ENCODE data around the gene IL17C. TPM values are rescaled to one million over a fixed set of nuclear protein-coding genes. Genes with fewer than 3 reads are reported as not detected.
A peak's percentile ranks its signal among the peaks of the same experiment; 100 is the strongest.

Gene IL17C
- total and polyA plus RNA-seq, 4 donors = not detected

- TF ChIP-seq RAD21 (IDR thresholded peaks at IDR 0.05) (peak in 1 of 2 donors; percentile 65), GABPA (IDR thresholded peaks at IDR 0.05 in 1 of 2, conservative IDR thresholded peaks at IDR 0.05 in 1 of 2) (no peak), YY1 (IDR thresholded peaks at IDR 0.05) (no peak), TAF1 (conservative IDR thresholded peaks at IDR 0.05) (no peak), MAX (IDR thresholded peaks at IDR 0.05) (no peak), ZBTB33 (IDR thresholded peaks at IDR 0.05) (no peak), JUND (IDR thresholded peaks at IDR 0.05) (no peak), HNF4A (conservative IDR thresholded peaks at IDR 0.05) (no peak), ATF3 (IDR thresholded peaks at IDR 0.05) (no peak), CTCF (IDR thresholded peaks at IDR 0.05; ENCODE audit: low read depth, low read length, missing input control) (peak; percentile 28), RXRA (IDR thresholded peaks at IDR 0.05) (peak; percentile 27 to 45), REST (IDR thresholded peaks at IDR 0.05) (no peak)
- Histone ChIP-seq H3K27ac (ENCODE audit: low read depth in 1 of 2, low read length in 2 of 2) (no peak overlapping the region), H3K4me3 (ENCODE audit: low read depth in 1 of 3, low read length in 3 of 3) (no peak overlapping the region), H3K4me1 (ENCODE audit: control insufficient read depth in 4 of 4, insufficient read depth in 4 of 4, low read length in 3 of 4) (peaks cover 0 to 10% (median 4%) of the 10 kb centered on the region in 4 donors), H3K36me3 (ENCODE audit: control insufficient read depth in 4 of 4, insufficient read depth in 3 of 4, low read depth in 1 of 4, low read length in 3 of 4) (peaks cover 11 to 69% (median 20%) of the 10 kb centered on the region in 4 donors), H3K9ac (ENCODE audit: low read depth in 1 of 2, low read length in 2 of 2) (no peak overlapping the region), H3K9me3 (ENCODE audit: control insufficient read depth in 4 of 4, low read length in 3 of 4) (no peaks in the 10 kb centered on the region), H3K27me3 (ENCODE audit: control insufficient read depth in 4 of 4, insufficient read depth in 4 of 4, low read length in 3 of 4) (no peaks in the 10 kb centered on the region)
- WGBS = 48% methylated on average over 12 of the region's 12 CpGs
- DNase-seq (ENCODE audit: low spot score) = no peak
Measured at GRCh38 chr16:88628512-88628974, 9.8 kb upstream of the IL17C start.

- H3K36me3 ChIP-seq (ENCODE audit: control insufficient read depth in 4 of 4, insufficient read depth in 3 of 4, low read depth in 1 of 4, low read length in 3 of 4) = peaks cover 10 to 57% (median 14%) of the 10 kb centered on the region in 4 donors
- H3K9ac ChIP-seq (ENCODE audit: low read depth in 1 of 2, low read length in 2 of 2) = no peak overlapping the region
- no peak overlapping the region for H3K27ac ChIP-seq (ENCODE audit: low read depth in 1 of 2, low read length in 2 of 2)
- H3K4me3 ChIP-seq (ENCODE audit: low read depth in 1 of 3, low read length in 3 of 3) = no peak overlapping the region
- H3K27me3 ChIP-seq (ENCODE audit: control insufficient read depth in 4 of 4, insufficient read depth in 4 of 4, low read length in 3 of 4) = no peaks in the 10 kb centered on the region
- no peak for TF ChIP-seq GABPA (IDR thresholded peaks at IDR 0.05 in 1 of 2, conservative IDR thresholded peaks at IDR 0.05 in 1 of 2)
- no peak for TF ChIP-seq EGR1 (IDR thresholded peaks at IDR 0.05; ENCODE audit: low read depth in 2 of 2)
- no peak for TF ChIP-seq HNF4A (conservative IDR thresholded peaks at IDR 0.05)
- TF ChIP-seq JUND (IDR thresholded peaks at IDR 0.05) = no peak
- TF ChIP-seq ZBTB33 (IDR thresholded peaks at IDR 0.05) = no peak
- no peak for TF ChIP-seq TAF1 (conservative IDR thresholded peaks at IDR 0.05)
- no peak for TF ChIP-seq RAD21 (IDR thresholded peaks at IDR 0.05)
- TF ChIP-seq CTCF (IDR thresholded peaks at IDR 0.05; ENCODE audit: low read depth, low read length, missing input control) = no peak
- TF ChIP-seq FOXA1 (IDR thresholded peaks at IDR 0.05) = no peak
- no peak for TF ChIP-seq SP1 (IDR thresholded peaks at IDR 0.05)
- WGBS = 88% methylated on average over 9 of the region's 9 CpGs
- H3K4me1 ChIP-seq (ENCODE audit: control insufficient read depth in 4 of 4, insufficient read depth in 4 of 4, low read length in 3 of 4) = peaks cover 0 to 14% (median 4%) of the 10 kb centered on the region in 4 donors
- no peak for DNase-seq (ENCODE audit: low spot score)
- no peaks in the 10 kb centered on the region for H3K9me3 ChIP-seq (ENCODE audit: control insufficient read depth in 4 of 4, low read length in 3 of 4)
Measured at GRCh38 chr16:88629835-88630234, 8.5 kb upstream of the IL17C start.
